ENCODE measurements around the gene CDK13.

Gene CDK13

DNA sequence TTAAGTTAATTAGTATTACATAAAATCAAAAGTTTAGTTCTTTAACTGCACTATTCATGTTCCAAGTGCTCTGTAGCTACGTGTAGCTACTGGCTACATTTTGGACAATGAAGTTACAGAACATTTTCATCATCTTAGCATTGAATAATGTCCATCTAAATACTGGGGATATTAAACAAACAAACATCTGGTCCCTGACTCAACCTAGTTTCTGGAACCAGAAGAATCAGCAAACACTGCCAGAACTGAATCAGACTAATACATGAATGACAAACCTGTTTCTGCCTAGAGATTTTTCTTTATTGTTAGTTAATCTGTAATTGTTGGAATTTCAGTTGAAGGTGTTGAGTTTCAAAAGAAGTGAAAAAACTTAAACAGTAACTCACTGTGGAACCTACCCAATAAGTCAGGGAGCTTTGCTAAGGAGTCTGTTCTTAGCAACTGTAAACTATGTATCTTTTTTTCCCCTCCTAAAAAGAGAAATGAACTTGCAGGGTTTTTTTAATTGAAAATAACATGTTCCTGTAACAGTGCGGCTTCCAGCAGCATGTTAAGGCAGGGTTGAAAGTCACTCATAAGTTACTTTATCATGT is 58.3 kb downstream of the CDK13 start:
- DNase-seq (ENCODE audit: low read depth in 2 of 2) = no peak

DNA sequence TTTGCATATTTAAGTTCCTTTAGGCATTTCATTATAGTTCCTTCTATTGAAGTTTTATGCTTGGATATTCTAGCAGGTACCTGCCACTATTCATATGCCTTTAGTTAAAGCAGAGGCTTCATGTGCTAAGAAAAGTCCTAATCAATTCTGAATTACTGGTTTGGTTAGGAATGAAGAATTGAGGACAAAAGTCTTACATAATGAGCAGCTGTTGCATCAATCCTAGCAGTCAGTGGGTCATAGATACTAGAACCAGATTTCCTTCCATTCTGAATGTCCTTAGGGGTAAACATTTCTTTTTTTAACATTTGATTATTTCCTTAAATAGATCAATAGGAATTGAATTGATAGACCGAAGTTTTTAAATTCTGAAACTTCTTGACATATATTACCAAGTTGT is 59.2 kb downstream of the CDK13 start:
- no peak for DNase-seq (ENCODE audit: low read depth in 2 of 2)

DNA sequence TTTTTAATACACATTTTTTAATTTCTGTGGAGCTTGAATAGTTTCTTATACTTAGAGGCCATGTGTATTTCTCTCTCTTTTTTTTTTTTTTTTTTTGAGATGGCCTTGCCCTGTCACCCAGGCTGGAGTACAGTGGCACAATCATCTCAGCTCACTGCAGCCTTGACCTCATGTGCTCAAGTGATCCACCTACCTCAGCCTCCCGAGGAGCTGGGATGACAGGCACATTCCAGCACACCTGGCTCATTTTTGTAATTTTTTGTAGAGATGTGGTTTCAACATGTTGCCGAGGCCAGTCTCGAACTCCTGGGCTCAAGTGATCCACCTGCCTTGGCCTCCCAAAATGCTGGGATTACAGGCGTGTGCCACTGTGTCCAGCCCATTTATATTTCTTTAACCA is 64.3 kb downstream of the CDK13 start:
- no peak for DNase-seq (ENCODE audit: low read depth in 2 of 2)

DNA sequence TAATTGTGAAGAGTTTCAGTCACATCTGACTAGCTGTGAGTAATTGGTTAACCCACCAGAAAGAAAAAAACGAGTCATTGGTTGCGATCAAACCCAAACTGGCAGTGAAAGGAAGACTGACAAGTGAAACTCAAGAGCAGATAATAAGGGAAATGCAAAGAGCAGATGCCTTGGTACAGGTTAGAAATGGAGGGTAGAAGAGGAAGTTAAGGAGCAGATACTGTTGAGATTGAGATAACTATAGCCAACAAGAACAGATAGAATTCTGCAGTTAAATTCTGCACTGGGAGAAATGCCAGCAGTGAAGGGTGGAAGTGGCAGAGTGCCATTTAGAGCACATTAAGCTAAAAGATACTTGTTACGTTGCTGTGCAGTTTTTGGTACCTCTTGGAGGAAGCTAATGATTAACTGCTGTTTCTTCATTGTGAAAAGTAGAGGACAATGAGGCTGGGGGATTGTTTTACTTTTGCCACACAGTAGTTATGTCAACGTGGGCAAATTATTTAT is 65.8 kb downstream of the CDK13 start:
- no peak for DNase-seq (ENCODE audit: low read depth in 2 of 2)

DNA sequence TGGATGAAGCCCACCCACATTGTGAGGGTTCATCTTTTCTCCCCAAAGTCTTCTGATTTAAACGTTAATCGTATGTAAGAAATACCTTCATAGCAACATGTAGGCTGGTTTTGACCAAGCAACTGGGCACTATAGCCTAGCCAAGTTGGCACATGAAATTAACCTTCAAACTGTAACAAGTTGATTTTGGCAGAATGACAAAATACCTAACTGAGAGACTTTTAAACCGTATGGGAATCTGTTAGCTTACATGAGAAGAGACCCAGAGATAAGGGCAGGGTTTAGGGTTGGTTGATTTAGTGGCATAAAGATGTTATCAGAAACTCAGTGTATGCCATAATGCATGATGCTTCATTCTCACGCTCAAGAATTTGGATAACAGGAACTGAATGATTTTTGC is 69.5 kb downstream of the CDK13 start:
- DNase-seq (ENCODE audit: low read depth in 2 of 2) = no peak

DNA sequence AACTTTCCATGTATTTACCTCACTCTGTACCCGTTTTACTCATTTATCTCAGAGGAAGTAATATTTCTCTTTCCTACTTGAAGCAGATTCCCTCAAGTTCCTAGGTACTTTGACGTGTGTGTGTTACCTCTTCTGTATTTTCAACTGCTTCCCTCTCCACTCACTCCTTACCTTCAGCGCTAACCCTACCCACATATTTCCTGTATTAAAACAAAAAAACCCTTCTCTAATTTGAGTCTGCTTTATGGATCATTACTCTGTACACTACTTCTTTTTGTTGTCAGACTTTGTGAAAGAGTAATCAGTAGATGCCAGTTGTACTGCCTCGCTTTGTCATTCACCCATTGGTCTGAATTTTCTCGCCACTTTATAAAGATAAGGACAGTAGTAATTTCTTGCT is 74.0 kb downstream of the CDK13 start:
- no peak for DNase-seq (ENCODE audit: low read depth in 2 of 2)

DNA sequence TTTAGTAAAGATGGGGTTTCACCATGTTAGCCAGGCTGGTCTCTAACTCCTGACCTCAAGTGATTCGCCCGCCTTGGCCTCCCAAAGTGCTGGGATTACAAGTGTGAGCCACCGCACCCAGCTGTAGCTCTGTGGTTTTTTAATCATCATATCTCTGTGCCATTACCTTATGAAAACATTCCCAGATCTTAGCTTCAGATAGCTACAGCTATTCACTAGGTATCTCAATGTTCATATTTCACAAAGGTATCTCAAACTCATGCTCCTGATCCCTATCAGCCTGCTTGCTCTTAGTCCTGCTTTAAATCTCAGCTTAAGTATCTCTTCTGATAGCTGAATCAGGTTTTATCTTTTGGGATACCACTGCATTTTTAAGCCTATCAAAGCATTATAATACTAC is 74.8 kb downstream of the CDK13 start:
- DNase-seq (ENCODE audit: low read depth in 2 of 2) = no peak

DNA sequence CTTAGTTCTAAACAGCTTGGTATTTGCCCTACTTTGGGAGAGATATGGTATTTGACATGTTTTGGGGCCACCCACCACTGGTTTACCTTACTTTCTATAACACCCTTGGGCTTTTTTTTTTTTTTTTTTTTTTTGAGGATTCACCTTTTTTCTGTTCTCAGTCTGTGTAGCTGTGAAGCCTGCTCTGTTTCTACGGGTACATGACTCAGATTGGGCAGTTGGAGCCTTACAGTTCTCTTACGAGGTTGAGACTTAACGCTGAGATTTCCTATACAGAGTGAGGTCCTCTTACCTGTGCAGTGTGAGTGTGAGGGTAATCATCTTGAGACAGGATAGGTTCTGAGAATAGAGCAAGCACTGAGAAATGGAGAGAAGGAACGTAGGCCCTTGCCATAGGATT is 77.5 kb downstream of the CDK13 start:
- DNase-seq (ENCODE audit: low read depth in 2 of 2) = no peak

DNA sequence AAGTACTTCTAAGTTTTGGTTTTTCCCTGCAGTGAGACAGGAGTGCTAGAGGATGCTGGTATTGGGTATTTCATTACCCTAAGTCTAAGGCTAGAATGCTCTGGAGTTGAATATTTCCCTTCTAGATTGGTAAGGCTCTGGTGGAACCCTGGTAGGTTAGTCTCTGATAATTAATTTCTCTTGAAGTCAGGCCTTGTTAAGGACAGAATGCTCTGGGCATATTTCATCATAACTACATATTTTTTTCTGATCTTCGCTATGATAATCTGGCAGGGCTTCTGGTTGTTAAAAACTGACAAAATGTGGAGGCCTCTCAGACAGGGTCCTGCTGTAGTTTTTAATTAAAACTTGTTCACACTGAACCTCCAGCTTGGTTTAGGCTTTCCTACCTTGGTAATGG is 83.8 kb downstream of the CDK13 start:
- DNase-seq (ENCODE audit: low read depth in 2 of 2) = no peak

DNA sequence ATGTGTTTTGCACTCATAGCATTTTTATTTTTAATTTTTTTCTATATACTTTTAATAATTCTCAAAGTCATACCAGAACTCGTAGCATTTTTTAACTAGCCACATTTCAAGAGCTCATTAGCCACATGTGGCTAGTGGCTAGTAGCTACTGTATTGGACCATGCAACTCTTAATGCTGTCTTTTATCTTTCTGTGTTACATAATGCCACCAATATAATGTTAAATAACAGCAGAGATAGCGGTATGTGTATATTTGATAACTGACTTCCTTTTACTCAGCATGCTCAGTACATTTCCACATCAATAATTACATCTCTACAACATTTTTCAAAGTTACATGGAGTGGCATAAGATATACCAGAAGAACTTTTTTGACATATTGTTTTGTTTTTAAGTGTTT is 91.4 kb downstream of the CDK13 start:
- DNase-seq (ENCODE audit: low read depth in 2 of 2) = no peak

DNA sequence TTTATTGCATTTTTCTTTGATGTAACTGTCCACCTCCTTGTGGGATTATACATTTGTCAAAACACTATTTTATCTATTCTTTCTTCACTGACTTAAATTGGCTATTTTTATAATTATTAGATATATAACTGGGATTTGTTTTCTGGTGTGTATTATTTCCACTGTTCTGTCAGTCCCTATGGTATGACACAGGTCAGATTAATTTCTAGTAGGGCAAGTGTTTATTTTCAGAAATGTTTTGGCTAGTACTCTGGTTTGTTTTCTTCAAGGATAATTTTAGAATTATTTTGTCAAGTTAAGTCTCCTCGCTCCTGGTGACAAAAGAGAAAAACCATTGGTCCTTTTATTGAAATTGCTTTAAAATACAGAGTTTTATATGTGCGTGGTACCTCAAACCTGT is 93.1 kb downstream of the CDK13 start:
- DNase-seq (ENCODE audit: low read depth in 2 of 2) = no peak

DNA sequence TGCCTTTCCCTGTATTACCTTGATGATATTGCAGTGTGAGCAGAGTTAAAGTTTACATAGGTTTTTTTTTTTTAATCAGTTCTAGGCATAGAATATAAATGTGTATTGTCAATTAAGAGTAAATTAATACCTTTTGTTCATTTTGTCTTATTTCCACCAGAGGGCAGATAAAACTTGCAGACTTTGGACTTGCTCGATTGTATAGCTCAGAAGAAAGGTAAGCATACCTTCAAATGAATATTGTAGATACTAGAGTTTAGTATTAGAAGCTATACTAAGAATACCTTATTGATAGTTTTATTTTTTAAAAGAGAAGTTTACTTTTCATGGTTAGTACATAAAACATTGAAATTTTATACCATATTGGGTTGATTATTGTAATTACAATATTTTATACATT is 97.6 kb downstream of the CDK13 start:
- DNase-seq (ENCODE audit: low read depth in 2 of 2) = no peak

DNA sequence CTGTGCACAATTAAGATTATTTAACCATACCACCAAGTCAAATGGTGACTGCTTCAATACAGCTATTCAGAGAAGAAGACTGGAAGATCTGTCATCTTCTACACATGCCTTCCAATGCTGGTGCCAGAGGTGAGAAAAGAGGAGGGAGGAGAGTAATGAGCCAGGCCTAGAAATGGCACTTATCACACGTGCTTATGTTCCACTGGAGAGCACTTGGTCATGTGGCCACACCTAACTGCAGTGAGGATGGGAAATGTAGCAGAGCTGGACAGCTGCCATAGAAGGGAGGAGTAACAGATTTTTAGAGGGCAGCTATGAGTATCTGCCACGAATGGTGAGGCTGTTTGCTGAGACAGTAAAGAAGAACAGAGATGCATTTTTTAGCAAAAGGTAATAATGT is 107.2 kb downstream of the CDK13 start:
- no peak for DNase-seq (ENCODE audit: low read depth in 2 of 2)

DNA sequence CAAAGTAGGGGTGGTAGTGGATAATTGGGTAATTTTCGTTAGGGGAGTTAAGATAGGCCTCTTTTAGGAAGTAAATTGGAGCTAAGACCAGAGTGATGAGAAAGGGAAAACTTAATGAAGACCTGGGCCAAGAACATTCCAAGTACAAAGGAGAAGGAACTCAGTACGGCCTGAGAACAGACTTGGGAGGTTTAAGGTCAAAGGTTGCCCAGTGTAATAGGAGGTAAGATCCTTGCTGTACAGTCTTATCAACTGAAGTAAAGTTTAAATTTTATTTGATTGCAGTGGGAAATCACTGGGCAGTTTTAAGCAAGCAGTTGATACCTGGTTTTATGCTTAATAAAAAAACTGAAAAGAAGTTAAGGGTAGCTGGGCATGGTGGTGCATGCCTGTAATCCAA is 108.0 kb downstream of the CDK13 start:
- no peak for DNase-seq (ENCODE audit: low read depth in 2 of 2)

DNA sequence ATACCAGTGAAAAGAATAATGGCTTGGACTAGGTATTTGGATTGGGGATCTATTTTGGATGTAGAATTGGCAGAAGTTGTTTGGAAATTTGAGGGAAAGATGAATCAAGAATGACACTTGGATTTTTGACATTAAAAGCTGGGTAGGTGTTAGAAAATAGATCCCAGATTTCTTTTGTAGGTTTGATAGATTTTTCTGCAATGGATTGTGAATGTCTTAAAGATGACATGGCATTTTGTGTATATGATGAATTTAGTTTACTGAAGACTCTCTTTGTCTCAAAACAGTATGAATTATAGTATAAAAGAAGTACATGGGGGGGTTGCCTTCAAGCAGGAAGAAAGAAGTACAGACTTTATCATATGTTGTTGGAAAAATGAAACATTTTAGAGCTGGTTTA is 108.6 kb downstream of the CDK13 start:
- DNase-seq (ENCODE audit: low read depth in 2 of 2) = no peak

DNA sequence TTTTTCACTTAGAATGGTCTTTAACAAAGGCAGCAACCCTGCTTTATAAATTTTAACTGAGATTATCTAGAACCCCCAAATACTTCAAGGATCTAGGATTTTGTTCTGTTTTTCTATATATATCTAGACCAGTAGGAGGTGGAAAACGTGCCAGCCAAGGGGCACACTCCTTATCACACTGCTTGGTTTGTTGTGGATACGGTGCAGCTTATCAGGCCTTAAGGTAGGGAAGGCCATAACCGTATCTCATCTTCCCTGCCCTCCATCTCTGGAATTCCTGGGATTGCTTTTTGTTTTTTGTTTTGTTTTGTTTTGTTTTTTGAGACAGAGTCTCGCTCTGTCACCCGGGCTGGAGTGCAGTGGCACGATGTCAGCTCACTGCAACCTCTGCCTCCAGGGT is 109.0 kb downstream of the CDK13 start:
- no peak for DNase-seq (ENCODE audit: low read depth in 2 of 2)

DNA sequence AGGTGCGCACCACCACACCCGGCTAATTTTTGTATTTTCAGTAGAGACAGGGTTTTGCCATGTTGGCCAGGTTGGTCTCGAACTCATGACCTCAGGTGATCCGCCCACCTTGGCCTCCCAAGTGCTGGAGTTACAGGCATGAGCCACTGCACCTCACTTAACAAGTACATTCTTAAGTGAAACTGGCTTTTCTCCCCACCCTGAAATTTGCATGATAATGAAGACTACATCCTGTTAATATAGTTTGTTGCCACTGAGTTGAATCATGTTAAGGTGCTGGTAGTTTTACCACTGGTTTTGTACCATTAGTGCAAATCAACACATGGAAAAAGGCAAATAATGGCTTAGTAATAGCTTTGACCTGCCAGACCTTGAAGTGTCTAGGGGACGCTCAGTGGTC is 122.2 kb downstream of the CDK13 start:
- DNase-seq (ENCODE audit: low read depth in 2 of 2) = no peak

DNA sequence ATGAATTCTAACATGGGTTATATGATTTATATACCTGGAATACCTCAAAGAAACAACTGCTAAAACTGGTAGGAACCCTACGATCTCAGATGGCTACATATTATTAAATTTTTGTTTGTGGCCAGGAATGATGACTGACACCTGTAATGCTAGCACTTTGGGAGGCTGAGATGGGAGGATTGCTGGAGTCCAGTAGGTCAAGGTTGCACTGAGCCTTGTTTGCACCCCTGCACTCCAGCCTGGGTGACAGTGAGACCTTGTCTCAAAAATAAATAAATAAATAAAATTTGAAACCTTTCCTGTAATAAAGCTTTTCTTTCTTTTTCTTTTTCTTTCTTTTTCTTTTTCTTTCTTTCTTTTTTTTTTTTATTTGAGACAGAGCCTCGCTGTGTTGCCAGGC is 123.2 kb downstream of the CDK13 start:
- no peak for DNase-seq (ENCODE audit: low read depth in 2 of 2)

DNA sequence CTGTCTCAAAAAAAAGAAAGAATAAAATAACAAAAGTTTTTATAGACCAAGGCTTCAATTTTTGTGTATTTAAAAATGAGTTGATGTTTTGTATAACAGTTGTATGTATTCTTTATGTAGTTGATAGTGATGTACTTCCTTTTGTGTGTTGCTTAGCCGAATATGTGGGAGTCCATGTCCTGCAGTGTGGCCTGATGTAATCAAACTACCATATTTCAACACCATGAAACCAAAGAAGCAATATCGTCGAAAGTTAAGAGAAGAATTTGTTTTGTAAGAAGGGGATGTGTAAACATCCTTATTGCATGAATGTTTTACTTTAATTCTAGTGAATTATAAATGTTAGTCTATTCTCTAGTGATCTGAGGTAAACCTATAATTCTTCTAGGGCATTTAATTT is 127.8 kb downstream of the CDK13 start:
- no peak for DNase-seq (ENCODE audit: low read depth in 2 of 2)

DNA sequence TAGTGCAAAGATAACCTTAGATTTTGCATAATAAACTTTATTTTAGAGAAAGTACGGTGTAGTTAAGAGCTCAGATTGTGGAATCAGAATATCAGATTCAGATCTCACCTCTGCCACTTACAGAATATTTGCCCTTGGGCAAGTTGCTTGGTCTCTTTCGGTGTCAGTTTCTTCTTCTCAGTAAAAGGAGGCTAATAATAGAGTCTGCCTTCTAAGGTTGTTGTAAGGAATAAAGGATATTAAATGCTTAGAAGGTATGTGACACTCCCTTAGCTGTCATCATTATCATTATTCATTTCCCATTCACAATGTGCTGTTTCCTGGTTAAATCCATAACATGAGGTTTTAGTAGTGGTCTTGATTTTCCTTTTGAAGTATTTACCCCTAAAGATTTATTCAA is 142.1 kb downstream of the CDK13 start:
- no peak for DNase-seq (ENCODE audit: low read depth in 2 of 2)

DNA sequence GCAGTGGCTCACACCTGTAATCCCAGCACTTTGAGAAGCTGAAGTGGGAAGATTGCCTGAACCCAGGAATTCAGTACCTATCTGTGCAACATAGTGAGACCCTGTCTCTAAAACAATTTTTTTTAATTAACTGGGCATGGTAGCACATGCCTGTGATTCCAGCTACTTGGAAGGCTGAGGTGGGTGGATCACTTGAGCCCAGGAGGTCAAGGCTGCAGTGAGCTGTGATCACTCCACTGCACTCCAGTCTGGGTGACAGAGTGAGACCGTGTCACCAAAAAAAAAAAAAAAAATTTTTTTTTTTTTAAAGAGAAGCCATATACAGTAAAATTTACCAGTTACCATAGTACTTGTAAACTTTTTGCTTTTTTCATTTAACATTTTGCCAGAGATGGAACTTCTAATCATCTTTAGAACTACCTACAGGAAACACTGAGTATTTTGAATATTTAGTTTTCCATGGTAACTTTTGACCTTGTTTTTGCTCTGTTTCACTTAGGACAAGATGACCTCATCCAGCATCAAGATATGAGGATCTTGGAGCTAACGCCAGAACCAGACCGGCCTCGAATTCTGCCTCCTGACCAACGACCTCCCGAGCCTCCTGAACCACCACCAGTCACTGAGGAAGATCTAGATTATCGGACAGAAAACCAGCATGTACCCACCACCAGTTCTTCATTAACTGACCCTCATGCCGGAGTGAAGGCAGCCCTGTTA is 143.7 kb downstream of the CDK13 start:
- DNase-seq (ENCODE audit: low read depth in 2 of 2) = no peak

DNA sequence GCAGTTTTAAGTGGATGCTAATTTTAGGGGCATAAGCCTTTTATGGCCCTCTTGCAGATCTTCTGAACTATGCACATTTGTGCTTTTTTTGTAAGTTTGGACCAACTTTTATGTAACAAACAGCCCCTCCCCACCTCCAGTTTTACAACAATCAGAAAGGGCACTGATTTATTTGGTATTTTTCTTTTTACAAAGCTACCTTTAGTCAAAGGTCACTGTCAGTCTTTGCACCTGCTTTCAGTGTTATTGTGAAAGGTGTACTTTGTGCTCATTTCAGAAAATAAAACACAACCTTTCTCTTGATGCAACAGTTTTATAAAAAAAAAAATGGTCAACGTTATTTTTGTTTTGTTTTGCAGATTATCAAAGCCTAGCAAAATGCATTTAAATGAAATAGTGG is 145.2 kb downstream of the CDK13 start:
- no peak for DNase-seq (ENCODE audit: low read depth in 2 of 2)

DNA sequence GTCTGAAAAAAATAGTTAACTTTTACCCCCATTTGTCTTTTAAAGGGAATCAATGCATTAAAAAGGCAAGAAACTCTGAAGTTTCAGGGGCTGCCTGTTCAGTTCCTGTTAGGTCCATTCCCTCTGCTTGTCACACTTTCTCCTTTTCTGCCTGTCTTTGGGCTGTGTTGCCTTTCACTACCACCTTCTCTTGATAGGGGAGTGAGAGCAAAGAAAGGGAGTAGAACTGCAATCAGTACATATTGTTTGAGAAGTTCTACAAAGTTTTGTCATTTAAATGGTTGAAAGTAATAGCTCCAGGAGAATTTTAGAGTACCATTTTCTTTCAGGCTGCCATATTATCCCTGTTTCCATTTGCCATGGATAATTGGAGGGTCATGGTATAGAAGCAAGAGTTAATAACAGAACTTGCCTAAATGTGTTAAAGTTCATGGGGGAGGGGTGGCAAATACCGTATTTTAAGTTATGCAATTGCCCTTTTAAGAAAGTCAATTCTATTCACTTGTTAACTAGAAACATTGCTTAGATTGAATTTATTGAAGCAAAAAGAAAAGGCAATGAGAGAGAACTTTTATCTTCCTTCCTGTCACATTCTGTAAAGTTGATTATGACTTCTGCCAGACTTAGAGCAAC is 145.8 kb downstream of the CDK13 start:
- DNase-seq (ENCODE audit: low read depth in 2 of 2) = no peak
